IPS-18c (cell line): Measurements from ENCODE around the gene PML.

Experiments
- H3K4me3 ChIP-seq: 2 replicates; pipeline ENCODE4 v1.7.0; 2013; ENCODE audit warnings: low read depth, mild to moderate bottlenecking, low read length, moderate library complexity; ENCODE audit not compliant: insufficient read depth
- H3K9me3 ChIP-seq: one replicate; pipeline ENCODE4 v1.6.1; 2013; ENCODE audit warnings: mild to moderate bottlenecking, low read length, moderate library complexity; ENCODE audit not compliant: control insufficient read depth, insufficient read depth

The PML gene, protein sequence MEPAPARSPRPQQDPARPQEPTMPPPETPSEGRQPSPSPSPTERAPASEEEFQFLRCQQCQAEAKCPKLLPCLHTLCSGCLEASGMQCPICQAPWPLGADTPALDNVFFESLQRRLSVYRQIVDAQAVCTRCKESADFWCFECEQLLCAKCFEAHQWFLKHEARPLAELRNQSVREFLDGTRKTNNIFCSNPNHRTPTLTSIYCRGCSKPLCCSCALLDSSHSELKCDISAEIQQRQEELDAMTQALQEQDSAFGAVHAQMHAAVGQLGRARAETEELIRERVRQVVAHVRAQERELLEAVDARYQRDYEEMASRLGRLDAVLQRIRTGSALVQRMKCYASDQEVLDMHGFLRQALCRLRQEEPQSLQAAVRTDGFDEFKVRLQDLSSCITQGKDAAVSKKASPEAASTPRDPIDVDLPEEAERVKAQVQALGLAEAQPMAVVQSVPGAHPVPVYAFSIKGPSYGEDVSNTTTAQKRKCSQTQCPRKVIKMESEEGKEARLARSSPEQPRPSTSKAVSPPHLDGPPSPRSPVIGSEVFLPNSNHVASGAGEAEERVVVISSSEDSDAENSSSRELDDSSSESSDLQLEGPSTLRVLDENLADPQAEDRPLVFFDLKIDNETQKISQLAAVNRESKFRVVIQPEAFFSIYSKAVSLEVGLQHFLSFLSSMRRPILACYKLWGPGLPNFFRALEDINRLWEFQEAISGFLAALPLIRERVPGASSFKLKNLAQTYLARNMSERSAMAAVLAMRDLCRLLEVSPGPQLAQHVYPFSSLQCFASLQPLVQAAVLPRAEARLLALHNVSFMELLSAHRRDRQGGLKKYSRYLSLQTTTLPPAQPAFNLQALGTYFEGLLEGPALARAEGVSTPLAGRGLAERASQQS

DNA sequence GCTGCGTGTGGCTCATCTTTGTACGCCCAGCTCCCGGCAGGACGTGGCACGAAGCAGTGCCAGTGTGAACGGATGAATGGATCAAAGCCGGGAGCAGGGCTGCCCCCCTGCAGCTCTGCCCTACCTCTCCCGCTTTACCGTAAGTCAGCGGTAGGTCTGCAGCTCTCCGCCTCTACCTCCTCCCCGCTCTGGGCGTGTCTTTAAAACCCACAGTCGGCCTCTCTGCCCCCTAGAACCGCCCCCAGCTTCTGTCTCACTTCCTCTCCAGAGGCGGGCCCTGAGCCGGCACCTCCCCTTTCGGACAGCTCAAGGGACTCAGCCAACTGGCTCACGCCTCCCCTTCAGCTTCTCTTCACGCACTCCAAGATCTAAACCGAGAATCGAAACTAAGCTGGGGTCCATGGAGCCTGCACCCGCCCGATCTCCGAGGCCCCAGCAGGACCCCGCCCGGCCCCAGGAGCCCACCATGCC, at the start of gene PML:
TSS of gene PML (plus strand) at position 304 of the 471 bp plus-strand sequence. CDS start at position 401, 97 bp downstream.
- peak within 1 kb of the TSS; percentile 84 for H3K4me3 ChIP-seq
- no peaks in the 10 kb centered on the region for H3K9me3 ChIP-seq

DNA sequence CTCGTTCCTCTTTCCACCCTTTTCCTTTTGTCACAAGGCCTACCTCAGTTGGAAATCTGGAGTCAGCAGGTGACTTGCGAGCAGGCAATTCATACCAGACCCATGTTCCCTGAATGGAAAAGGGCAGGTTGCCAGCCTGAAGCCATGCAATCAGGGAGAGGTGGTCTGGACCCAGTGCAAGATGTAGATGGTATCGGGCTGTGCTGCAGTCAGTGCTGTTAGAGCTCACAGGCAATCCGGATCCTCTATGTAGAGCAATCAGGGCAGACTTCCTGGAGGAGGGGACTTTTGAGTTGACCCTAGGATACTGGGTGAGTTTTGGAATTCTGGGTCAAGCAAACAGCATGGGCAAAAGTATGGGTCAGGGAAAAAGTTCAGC, 49.4 kb upstream of the PML start:
- Histone ChIP-seq H3K4me3 (no peak overlapping the region), H3K9me3 (no peaks in the 10 kb centered on the region)

DNA sequence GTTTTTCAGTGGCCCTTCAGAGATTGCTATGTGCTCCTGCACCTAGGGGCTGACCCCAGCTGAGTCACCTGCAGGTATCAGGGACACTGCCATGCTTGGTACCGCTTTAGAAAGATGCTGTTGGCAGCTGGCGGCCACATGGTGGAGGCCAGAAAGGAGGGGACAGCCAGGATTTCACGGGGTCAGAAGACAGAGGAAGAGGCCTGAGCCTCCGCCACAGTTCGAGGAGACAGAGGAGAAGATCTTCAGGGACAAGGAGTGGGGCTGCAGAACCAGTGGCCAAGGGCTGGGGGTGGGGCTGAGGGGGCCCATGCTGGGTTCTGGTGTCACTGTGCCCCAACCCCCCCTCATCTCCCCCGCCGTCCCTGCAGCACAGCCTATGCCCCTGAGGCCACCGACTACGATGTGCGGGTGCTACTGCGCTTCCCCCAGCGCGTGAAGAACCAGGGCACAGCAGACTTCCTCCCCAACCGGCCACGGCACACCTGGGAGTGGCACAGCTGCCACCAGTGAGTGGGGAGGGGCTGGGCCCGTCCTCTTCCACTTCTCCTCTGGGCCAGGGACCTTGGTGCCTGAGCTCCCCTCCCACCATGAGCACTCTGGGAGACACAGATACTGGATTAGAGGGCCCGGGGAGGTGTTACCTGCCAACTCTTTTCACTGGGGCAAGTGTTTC, 48.3 kb upstream of the PML start:
- H3K4me3 ChIP-seq = no peak overlapping the region
- no peaks in the 10 kb centered on the region for H3K9me3 ChIP-seq

DNA sequence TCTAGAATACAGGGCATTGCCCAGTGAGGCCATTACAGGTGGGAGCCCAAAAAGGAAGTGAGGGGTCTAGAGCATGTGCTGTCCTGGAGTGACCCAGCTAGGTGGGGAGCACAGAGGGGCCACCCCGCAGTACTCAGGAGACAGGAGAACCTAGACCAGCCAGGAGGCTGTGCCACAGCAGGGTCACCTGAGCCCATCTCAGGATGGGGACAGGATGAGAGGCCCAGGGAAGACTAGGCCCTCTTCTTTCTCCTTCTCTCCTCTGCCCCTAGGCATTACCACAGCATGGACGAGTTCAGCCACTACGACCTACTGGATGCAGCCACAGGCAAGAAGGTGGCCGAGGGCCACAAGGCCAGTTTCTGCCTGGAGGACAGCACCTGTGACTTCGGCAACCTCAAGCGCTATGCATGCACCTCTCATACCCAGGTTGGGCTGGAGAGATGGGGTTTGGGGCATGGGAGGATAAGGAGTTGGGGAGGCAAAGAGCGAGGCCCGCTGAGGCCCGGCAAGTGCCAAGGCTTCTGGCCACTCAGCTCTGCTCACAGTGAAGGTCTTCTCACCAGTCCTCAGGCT, 47.6 kb upstream of the PML start:
- no peaks in the 10 kb centered on the region for H3K9me3 ChIP-seq
- no peak overlapping the region for H3K4me3 ChIP-seq

DNA sequence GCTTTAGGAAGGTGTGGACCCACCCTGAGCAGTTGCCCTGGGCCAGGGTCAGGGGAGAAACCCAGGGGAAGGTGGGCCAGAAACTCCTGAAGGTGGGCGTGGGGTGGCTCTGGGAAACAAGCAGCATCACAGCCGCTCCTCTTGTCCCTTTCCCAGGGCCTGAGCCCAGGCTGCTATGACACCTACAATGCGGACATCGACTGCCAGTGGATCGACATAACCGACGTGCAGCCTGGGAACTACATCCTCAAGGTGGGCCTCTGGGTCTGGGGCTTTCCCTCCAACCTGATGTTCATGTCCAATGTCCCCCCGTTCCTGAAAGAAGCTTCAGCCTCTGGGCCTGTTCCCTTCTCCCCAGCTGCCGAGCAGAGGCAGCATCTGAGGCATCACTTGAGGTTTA, 46.9 kb upstream of the PML start:
- Histone ChIP-seq H3K4me3 (no peak overlapping the region), H3K9me3 (no peaks in the 10 kb centered on the region)

DNA sequence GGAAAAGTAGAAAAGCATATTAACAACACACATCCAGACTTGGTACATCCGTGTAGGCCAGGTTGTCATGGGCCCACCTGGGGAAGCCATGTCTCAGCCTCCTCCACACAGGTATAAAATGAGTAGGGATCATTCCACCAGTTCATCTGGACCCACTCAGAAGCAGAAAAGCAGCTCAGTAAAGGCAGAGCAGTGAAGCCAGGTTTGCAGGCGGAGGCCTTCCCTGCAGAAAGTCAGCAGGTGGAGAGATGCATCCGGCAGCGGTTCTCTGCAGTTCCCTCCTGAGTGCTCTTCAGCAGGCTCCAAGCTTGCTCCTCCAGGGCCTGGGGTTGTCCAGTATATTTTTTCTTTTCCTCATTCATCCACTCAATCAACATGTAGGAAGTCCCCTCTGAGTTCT, 46.1 kb upstream of the PML start:
- H3K9me3 ChIP-seq = no peaks in the 10 kb centered on the region
- no peak overlapping the region for H3K4me3 ChIP-seq

DNA sequence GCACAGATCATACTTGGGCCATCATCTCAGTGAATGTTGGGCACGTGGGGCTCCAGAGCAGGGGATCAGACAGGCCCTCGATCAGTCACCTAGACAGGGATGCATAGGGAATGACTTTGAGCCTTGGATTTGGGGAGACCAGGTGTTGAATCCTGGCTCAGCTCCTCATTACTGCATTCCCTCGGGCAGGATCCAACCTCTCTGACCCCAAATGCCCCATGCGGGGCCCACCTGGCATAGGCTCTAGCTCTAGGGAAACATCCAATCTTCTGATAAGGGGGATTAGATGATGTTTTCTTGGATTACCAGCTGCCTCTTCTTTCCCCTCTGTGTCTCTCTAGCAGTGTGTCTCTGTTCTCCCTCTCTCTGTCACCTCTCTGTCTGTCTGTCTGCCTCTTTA, 45.5 kb upstream of the PML start:
- Histone ChIP-seq H3K4me3 (no peak overlapping the region), H3K9me3 (no peaks in the 10 kb centered on the region)

DNA sequence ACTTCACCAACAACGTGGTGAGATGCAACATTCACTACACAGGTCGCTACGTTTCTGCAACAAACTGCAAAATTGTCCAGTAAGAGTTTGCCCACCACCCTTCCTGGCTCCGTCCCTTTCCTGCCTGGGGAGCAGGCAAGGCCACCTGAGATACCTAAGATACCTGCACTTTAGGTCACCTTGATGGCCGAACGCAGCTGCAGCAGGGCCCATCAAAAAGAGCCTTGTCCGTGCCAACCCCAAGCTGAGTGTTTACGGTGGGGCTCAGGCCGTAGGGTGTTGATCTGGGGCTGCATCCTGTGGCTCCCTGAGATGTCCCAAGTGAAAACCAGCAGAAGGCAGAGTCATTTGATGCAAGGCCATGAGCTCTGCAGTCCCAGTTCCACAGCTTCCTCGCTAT, 45.0 kb upstream of the PML start:
- no peak overlapping the region for H3K4me3 ChIP-seq
- H3K9me3 ChIP-seq = no peaks in the 10 kb centered on the region

DNA sequence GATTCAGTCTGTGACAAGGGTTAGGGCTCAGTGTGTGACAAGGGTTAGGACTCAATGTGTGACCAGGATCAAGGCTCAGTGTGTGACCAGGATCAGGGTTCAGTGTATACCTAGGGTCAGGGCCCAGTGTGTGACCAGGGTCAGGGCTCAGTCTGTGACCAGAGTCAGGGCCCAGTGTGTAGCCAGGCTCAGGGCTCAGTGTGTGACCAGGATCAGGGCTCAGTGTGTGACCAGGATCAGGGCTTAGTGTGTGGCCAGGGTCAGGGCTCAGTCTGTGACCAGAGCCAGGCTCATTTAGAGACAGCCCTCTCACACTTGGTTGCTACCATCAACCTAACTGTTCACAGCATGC, 44.1 kb upstream of the PML start:
- H3K9me3 ChIP-seq = no peaks in the 10 kb centered on the region
- H3K4me3 ChIP-seq = no peak overlapping the region

DNA sequence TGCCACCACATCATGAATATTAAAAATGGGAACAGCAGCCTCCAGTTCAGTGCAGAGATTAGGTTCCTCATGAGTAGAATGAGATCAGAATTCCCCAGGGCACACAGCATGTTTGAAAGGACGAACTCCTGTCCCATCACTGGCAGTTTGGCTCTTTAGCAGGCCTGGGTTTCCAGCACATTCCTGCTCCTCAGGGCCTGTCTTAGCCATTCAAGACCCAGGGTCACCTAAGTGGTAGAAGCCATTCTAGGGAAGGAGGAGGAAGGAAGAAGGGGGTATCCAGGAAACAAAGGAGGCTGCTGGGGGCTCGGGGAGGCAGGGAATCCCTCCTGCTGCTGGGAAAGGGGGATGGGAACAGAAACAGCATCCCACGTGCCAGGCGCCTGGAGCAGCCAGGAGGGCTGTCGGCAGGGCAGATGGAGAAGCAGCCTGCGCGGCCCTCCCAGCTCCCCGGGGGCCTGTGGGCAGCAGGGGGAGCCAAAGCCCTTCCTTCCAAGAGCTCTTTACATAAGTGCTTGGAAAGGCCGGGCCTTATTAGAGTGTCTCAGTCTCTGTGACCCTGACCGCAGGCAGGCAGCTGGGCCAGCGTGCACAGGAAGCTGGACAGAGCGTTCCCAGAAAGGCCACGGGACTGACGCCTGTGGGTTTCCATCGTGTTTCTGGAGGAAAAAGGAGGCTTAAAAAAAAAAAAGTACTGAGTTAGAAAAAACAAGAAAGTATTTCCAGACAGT, 43.5 kb upstream of the PML start:
- Histone ChIP-seq H3K9me3 (no peaks in the 10 kb centered on the region), H3K4me3 (no peak overlapping the region)

DNA sequence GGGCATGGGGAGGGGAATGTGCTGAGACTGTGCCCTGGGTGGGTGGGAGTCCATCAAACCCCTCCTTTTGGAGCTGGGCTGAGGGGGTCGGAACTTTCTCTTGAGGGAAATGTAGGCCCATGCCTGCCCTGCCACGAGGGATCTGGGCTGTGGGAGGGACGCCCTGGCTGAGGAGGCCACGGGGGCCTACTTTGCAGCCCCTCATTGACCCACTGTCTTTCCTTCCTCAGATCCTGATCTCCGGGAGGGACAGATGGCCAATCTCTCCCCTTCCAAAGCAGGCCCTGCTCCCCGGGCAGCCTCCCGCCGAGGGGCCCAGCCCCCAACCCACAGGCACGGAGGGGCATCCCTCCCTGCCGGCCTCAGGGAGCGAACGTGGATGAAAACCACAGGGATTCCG, 42.9 kb upstream of the PML start:
- Histone ChIP-seq H3K4me3 (no peak overlapping the region), H3K9me3 (no peaks in the 10 kb centered on the region)

DNA sequence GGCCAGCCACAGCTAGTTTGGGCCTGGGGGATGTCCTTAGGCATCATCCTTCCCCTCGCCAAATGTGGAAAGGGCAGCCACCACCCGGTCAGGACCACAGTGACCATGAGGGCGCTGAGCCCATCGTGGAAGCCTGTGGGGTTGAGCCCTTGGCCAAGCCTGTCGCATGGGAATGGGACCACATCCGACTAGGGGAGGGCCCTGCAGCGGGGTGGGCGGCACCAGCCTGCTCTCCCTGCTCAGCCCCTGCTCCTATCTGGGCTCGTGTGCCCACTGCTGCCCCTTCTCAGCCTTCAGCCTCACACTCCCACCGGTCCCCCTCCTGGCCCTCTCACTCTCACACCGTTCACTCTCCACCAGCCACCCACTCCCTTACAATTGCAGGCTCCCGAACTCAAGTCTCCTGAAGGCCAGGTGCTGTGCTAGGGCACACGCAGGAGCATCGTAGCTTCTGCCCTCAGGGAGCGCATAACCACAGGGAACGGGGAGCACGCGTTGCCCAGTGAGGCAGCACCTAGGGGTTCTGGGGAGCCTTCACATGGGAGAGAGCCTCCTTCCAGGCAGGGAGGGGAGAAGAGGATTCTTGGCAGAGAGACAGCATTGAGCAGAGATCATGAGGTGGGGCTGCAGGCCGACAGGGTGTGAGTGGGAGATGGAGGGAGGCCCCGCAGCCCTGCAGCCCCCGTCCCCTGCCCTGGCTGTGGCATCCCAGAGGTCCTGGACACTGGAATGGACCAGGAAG, 42.2 kb upstream of the PML start:
- no peaks in the 10 kb centered on the region for H3K9me3 ChIP-seq
- no peak overlapping the region for H3K4me3 ChIP-seq

DNA sequence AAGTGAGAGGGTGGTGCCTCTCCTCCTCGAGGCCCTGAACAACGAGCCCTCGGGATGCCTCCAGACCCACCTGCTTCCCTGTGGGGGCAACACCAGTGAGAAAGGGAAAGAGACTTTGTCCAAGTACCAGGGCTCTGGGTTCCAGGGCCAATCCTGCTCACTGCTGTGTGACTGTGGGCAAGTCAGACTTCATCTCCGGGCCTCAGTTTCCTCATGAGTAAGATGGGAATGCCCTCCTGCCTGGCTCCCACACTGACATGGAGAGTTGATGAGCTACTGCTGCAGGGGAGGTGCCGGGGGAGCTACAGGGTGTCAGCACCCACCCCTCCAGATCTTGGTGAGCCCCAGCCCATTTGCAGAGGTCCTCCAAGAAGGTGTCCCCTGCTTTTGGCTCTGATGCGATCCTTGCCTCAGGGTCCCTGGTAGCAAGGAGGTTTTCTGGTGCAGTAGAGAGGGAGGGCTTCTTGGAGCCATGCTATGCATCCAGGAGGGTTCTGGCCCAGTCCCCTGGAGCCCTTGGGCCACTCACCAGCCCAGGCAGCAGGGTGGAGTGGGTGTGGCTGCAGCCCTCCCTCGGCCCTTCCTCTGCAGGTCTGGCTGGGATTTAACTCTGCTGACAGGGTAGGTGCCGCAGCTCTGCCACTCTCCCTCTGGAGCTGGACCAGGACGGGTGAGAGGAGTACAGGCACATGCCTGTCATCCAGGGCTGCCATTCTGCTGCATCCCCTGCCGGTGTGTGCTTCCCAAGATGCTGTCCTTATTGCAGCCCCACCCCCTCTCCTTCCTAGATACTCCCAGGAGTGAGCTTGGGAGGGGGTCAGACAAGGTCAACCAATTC, 41.4 kb upstream of the PML start:
- H3K4me3 ChIP-seq = no peak overlapping the region
- no peaks in the 10 kb centered on the region for H3K9me3 ChIP-seq

DNA sequence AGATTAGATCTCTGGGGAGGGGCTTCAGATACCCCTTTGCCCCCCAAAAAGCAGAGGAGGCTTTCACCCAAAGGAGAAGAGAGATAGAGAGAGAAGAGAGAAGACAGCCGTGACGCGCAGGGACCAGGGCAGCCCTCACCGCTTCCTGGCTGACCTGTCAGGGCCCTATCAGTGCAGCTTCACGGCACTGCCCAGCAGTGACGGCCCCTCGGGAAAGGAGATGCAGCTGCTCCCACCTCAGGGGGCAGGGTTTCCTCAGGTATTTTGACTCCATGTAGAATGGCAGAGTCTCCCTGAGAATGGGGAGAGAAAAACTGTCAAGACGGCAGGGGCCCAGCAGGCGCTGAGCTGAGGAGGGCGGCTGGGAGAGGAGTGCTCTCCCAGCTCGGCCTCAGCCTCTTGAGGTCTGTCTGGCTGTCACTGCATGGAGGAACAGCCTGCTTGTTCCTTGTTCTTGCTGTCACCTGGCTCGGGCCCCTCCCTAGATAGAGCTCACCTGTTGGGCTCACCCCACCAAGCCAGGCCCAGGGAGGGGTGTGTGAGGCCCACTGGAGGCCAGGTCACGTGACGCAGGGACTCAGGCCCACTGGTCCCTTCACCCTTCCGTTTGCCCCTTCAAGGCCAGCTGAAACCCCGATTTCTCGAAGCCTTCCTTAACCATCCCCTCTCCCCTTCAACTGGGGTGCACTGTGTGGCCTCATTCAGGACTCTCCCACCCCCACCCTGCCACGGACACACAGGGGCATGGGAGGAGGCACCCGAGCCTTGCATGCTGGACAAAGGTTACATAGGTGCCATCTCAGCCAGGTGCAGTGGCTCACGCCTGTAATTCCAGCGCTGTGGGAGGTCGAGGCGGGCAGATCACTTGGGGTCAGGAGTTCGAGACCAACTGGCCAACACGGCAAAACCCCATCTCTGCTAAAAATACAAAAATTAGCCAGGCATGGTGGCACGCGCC, 40.0 kb upstream of the PML start:
- Histone ChIP-seq H3K9me3 (no peaks in the 10 kb centered on the region), H3K4me3 (no peak overlapping the region)

DNA sequence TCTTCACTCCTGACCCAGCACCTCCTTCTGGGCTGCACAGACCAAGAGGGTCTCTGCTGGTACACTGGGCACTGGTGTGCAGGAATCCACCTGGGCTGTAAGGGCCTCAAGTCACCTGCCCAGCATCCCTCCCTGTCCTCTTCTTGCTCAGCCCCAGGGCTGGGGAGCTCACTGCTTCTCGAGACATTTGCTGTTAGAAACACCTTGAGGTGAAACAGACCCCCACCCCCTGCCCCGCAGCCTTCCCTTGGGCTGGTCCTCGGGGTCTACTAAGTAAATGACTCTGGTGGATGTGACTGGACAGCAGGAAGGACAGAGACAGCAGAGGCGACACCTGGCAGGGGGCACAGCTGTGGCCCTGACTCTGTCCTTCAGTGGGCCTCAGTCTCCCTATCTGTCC, 39.2 kb upstream of the PML start:
- H3K9me3 ChIP-seq = no peaks in the 10 kb centered on the region
- no peak overlapping the region for H3K4me3 ChIP-seq
